Activated CD8-positive, alpha-beta T cell treated with anti-CD3 and anti-CD28 coated beads for 36 hours (primary cell): Measurements from ENCODE around the gene WIPF1. TPM values are rescaled to one million over a fixed set of nuclear protein-coding genes. Genes with fewer than 3 reads are reported as not detected.
"Not testable (repeated sequence)": the region's sequence is repeated elsewhere in the genome, so short reads cannot be mapped to it uniquely, and the experiment has no call there.

Source experiments
- ATAC-seq: fragments of 200-7000 bp; cut with Tn5 transposase; one replicate; pipeline ENCODE4 v1.10.0; 2021; ENCODE audit warnings: mild to moderate bottlenecking, moderate library complexity
- CTCF ChIA-PET: fragments of 350-600 bp; sonication (Branson Sonifier 250); formaldehyde crosslinking; loops from one replicate; lab custom pipeline; 2021; ENCODE audit warnings: antibody characterized with exemption; lab: Charles Lee
- POLR2A ChIA-PET: fragments of 350-600 bp; sonication (Branson Sonifier 250); formaldehyde crosslinking; loops from one replicate; lab custom pipeline; 2021; ENCODE audit warnings: antibody characterized with exemption; lab: Charles Lee
- DNase-seq: peaks from one replicate; pipeline ENCODE4 v3.0.0-alpha.2; 2020
- H3K27ac Mint-ChIP-seq: one replicate; pipeline ENCODE4 v1.8.0; 2021; ENCODE audit warnings: mild to moderate bottlenecking, mixed read lengths
- H3K27me3 Mint-ChIP-seq: one replicate; pipeline ENCODE4 v1.8.0; 2021; ENCODE audit warnings: mixed read lengths
- H3K36me3 Mint-ChIP-seq: one replicate; pipeline ENCODE4 v1.8.0; 2021; ENCODE audit warnings: low read depth, mixed read lengths
- H3K4me1 Mint-ChIP-seq: one replicate; pipeline ENCODE4 v1.8.0; 2021; ENCODE audit warnings: low read depth, mixed read lengths
- H3K4me3 Mint-ChIP-seq: one replicate; pipeline ENCODE4 v1.8.0; 2021; ENCODE audit warnings: mild to moderate bottlenecking, moderate library complexity, mixed read lengths
- H3K9me3 Mint-ChIP-seq: one replicate; pipeline ENCODE4 v1.8.0; 2021; ENCODE audit warnings: mixed read lengths
- intact Hi-C: fragments of 100-400 bp; cut with micrococcal nuclease; formaldehyde crosslinking; loops from one replicate; pipeline ENCODE4 v1.10.0; 2022
- total RNA-seq, 2 experiments: library from RNA; stranded (reverse); gene quantifications; one replicate each; pipeline ENCODE4 v1.2.3, GENCODE V29; 2021
- TF ChIP-seq, protein P1 (sequence below): fragments of 200-600 bp; IDR thresholded peaks from one replicate; pipeline ENCODE4 v1.8.0; 2022; ENCODE audit warnings: antibody characterized with exemption, mild to moderate bottlenecking

The WIPF1 gene
- total RNA-seq, 2 experiments from 2014 or later, result 361 to 365 TPM

DNA sequence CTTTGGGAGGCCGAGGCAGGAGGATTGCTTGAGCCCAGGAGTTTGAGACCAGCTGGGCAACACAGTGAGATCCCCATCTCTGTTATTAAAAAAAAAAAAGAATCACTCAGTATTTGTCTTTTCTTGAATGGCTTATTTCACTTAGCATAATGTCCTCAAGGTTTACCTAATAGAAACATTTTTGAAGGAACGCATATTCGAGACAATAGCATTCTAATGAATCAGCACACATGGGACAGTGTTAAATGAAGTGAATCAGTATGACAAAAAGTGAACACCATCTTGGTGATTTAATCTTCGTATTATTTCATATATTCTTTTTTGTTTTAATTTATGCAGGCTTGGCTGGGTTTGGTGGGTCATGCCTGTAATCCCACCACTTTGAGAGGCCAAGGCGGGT, 44.7 kb downstream of the WIPF1 start:
- peaks cover 3% of the 10 kb centered on the region for H3K9me3 Mint-ChIP-seq
- ChIA-PET CTCF (interaction anchor here (1.4 to 2.6 kb wide), 2 partner anchors 90 to 135 kb away, joined by 3 to 10 read pairs; no protein-coding TSS in a partner anchor), POLR2A (no interaction called here)
- intact Hi-C loops, result no loop called here
- DNase-seq (no peak), ATAC-seq (no peak)
- H3K4me3 Mint-ChIP-seq, result no peak overlapping the region
- TF ChIP-seq, protein P1, sequence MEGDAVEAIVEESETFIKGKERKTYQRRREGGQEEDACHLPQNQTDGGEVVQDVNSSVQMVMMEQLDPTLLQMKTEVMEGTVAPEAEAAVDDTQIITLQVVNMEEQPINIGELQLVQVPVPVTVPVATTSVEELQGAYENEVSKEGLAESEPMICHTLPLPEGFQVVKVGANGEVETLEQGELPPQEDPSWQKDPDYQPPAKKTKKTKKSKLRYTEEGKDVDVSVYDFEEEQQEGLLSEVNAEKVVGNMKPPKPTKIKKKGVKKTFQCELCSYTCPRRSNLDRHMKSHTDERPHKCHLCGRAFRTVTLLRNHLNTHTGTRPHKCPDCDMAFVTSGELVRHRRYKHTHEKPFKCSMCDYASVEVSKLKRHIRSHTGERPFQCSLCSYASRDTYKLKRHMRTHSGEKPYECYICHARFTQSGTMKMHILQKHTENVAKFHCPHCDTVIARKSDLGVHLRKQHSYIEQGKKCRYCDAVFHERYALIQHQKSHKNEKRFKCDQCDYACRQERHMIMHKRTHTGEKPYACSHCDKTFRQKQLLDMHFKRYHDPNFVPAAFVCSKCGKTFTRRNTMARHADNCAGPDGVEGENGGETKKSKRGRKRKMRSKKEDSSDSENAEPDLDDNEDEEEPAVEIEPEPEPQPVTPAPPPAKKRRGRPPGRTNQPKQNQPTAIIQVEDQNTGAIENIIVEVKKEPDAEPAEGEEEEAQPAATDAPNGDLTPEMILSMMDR, result no peak
- H3K36me3 Mint-ChIP-seq, result peaks cover 22% of the 10 kb centered on the region
- no peaks in the 10 kb centered on the region for H3K27me3 Mint-ChIP-seq
- peaks cover 35% of the 10 kb centered on the region for H3K4me1 Mint-ChIP-seq
- H3K27ac Mint-ChIP-seq, result peak overlapping the region; percentile 41

GRCh38 chr2:174551697-174552096, 45.9 kb downstream of the WIPF1 start:
- DNase-seq, result no peak
- ChIA-PET POLR2A (interaction anchor here (0.8 kb wide), 1 partner anchor 55 kb away, joined by 3 read pairs; no protein-coding TSS in a partner anchor), CTCF (interaction anchor here (1.4 to 2.6 kb wide), 2 partner anchors 89 to 136 kb away, joined by 3 to 10 read pairs; no protein-coding TSS in a partner anchor)
- Mint-ChIP-seq H3K4me1 (peaks cover 38% of the 10 kb centered on the region), H3K27ac (peak overlapping the region; percentile 41), H3K4me3 (no peak overlapping the region), H3K36me3 (peaks cover 20% of the 10 kb centered on the region), H3K27me3 (no peaks in the 10 kb centered on the region), H3K9me3 (peaks cover 3% of the 10 kb centered on the region)
- ATAC-seq, result peak; percentile 48
- TF ChIP-seq, protein P1, result no peak
- intact Hi-C loops, result no loop called here

DNA sequence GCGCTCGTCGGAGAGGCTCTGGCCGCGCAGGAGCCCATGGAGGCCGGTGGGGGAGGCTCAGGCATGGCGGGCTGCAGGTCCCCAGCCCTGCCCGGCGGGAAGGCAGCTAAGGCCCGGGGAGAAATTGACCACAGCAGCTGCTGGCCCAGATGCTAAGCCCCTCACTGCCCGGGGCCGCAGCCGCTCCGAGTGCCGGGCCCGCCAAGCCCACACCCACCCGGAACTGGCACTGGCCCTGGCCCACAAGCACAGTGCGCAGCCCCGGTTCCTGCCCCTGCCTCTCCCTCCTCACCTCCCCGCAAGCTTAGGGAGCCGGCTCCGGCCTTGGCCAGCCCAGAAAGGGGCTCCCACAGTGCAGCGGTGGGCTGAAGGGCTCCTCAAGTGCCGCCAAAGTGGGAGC, 49.0 kb downstream of the WIPF1 start:
- POLR2A ChIA-PET, ATAC-seq, H3K36me3 Mint-ChIP-seq, DNase-seq, H3K9me3 Mint-ChIP-seq, H3K4me3 Mint-ChIP-seq, H3K27me3 Mint-ChIP-seq, H3K27ac Mint-ChIP-seq: not testable (repeated sequence)
- peaks cover 26% of the 10 kb centered on the region for H3K4me1 Mint-ChIP-seq
- CTCF ChIA-PET, result interaction anchor here (1.2 to 3.8 kb wide), 4 partner anchors 8 to 87 kb away, joined by 3 to 136 read pairs (median 13); partner anchors contain the start of gene GPR155
- intact Hi-C loops, result loop anchor here (5.0 kb wide), 1 partner anchor 86 kb away; no protein-coding TSS in a partner anchor

GRCh38 chr2:174548021-174548420, 49.6 kb downstream of the WIPF1 start:
- H3K9me3 Mint-ChIP-seq, ATAC-seq, H3K27ac Mint-ChIP-seq, DNase-seq, H3K4me3 Mint-ChIP-seq, H3K36me3 Mint-ChIP-seq, H3K27me3 Mint-ChIP-seq: not testable (repeated sequence)
- peaks cover 30% of the 10 kb centered on the region for H3K4me1 Mint-ChIP-seq
- intact Hi-C loops, result loop anchor here (5.0 kb wide), 1 partner anchor 86 kb away; no protein-coding TSS in a partner anchor
- CTCF ChIA-PET, result interaction anchor here (1.0 to 3.8 kb wide), 9 partner anchors 9 to 86 kb away, joined by 3 to 136 read pairs (median 5); partner anchors contain the start of gene GPR155
- POLR2A ChIA-PET, result interaction anchor here (1.0 to 1.6 kb wide), 2 partner anchors 80 to 85 kb away, joined by 4 read pairs; no protein-coding TSS in a partner anchor

DNA sequence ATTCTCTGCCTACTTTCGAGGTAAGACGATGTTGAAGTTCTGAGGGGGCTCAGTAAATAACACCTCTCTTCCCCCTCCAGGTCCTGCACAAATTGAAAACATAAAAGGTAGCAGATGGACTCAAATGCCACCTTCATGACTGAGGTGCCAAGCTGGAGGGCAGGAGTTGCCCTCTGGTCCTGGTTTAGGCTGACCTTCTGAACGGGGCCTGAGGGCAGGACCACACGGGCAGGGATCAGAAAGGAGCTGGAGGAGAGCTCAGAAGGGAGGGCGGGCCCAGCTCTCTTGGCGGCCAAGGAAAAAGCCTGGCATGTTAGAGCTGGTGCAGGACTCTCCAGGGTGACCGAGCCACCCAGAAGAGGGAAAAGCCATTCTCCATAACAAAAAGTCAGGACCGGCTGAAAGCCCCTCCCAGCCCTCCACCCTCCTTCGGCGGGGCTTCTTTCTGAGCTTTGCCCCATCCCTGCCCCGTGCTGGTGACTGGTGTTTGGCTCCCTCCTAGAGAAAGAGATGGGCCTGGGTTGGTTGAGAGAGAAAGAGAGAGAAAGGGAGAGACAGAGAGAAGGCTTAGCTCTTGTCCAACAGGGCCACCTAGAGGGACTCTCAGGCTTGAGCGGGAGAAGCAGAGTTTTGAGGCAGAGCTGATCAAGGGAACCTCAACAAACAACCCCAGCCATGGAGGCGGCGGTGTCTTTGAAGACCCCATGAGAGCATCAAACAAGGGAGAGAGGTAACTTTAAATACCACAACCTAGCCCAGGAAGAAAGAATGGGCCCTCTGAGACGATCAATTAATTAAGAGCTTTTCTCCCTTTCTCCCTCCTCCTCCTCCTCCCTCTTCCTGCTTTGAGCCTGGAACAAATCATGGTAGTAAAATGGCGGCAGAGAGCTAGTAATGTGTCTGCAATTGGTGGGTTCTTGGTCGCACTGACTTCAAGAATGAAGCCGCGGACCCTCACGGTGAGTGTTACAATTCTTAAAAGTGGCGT, 50.8 kb downstream of the WIPF1 start:
- H3K36me3 Mint-ChIP-seq, result peaks cover 2% of the 10 kb centered on the region
- intact Hi-C loops, result loop anchor here (5.0 kb wide), 1 partner anchor 85 kb away; no protein-coding TSS in a partner anchor
- no peak overlapping the region for H3K4me3 Mint-ChIP-seq
- H3K27ac Mint-ChIP-seq, result no peak overlapping the region
- no peaks in the 10 kb centered on the region for H3K9me3 Mint-ChIP-seq
- ChIA-PET POLR2A (interaction anchor here (0.9 to 1.6 kb wide), 6 partner anchors 9 to 96 kb away, joined by 3 to 6 read pairs (median 4); no protein-coding TSS in a partner anchor), CTCF (interaction anchor here (0.6 to 3.8 kb wide), 38 partner anchors 9 to 206 kb away, joined by 3 to 136 read pairs (median 5); partner anchors contain the start of genes GPR155 and SCRN3)
- peak; percentile 81 for ATAC-seq
- no peaks in the 10 kb centered on the region for H3K27me3 Mint-ChIP-seq
- peak; percentile 69 for DNase-seq
- peaks cover 21% of the 10 kb centered on the region for H3K4me1 Mint-ChIP-seq
- TF ChIP-seq, protein P1, result peak; percentile 50
